Measurements from ENCODE around the gene PRLR.
"Not testable (repeated sequence)": the region's sequence is repeated elsewhere in the genome, so short reads cannot be mapped to it uniquely, and the experiment has no call there.

The PRLR gene

GRCh38 chr5:35230038-35230611 lies at the start of gene PRLR:
PRLR (minus strand) TSS chr5:35230487; CDS start chr5:35089620, 140,867 bp downstream.
- no peak for DNase-seq (ENCODE audit: low read depth)

- DNase-seq (ENCODE audit: low read depth), result no peak
Measured at GRCh38 chr5:35274839-35275509, 44.7 kb upstream of the PRLR start.

- no peak for DNase-seq (ENCODE audit: low read depth)
Measured at GRCh38 chr5:35269006-35269405, 38.7 kb upstream of the PRLR start.

- DNase-seq (ENCODE audit: low read depth), result no peak
Measured at GRCh38 chr5:35266276-35266675, 36.0 kb upstream of the PRLR start.

- DNase-seq (ENCODE audit: low read depth), result no peak
Measured at GRCh38 chr5:35264509-35264908, 34.2 kb upstream of the PRLR start.

- DNase-seq (ENCODE audit: low read depth), result no peak
Measured at GRCh38 chr5:35263266-35263877, 33.1 kb upstream of the PRLR start.

- DNase-seq (ENCODE audit: low read depth), result no peak
Measured at GRCh38 chr5:35253582-35253981, 23.3 kb upstream of the PRLR start.

- DNase-seq (ENCODE audit: low read depth), result no peak
Measured at GRCh38 chr5:35252963-35253362, 22.7 kb upstream of the PRLR start.

- no peak for DNase-seq (ENCODE audit: low read depth)
Measured at GRCh38 chr5:35248843-35249780, 18.8 kb upstream of the PRLR start.

GRCh38 chr5:35247648-35248034 lies 17.4 kb upstream of the PRLR start:
- DNase-seq (ENCODE audit: low read depth), result no peak

GRCh38 chr5:35246900-35247647 lies 16.8 kb upstream of the PRLR start:
- DNase-seq (ENCODE audit: low read depth), result no peak

GRCh38 chr5:35246411-35246810 lies 16.1 kb upstream of the PRLR start:
- no peak for DNase-seq (ENCODE audit: low read depth)

- not testable (repeated sequence) for DNase-seq (ENCODE audit: low read depth)
Measured at GRCh38 chr5:35245371-35245770, 15.1 kb upstream of the PRLR start.

GRCh38 chr5:35244171-35244570 lies 13.9 kb upstream of the PRLR start:
- no peak for DNase-seq (ENCODE audit: low read depth)

GRCh38 chr5:35242702-35243258 lies 12.5 kb upstream of the PRLR start:
- DNase-seq (ENCODE audit: low read depth), result no peak

GRCh38 chr5:35240892-35241291 lies 10.6 kb upstream of the PRLR start:
- no peak for DNase-seq (ENCODE audit: low read depth)

- no peak for DNase-seq (ENCODE audit: low read depth)
Measured at GRCh38 chr5:35239911-35240610, 9.8 kb upstream of the PRLR start.

- no peak for DNase-seq (ENCODE audit: low read depth)
Measured at GRCh38 chr5:35239476-35239875, 9.2 kb upstream of the PRLR start.

GRCh38 chr5:35237580-35238376 lies 7.5 kb upstream of the PRLR start:
- DNase-seq (ENCODE audit: low read depth), result no peak

GRCh38 chr5:35236770-35237169 lies 6.5 kb upstream of the PRLR start:
- no peak for DNase-seq (ENCODE audit: low read depth)

Measured in stimulated activated CD8-positive, alpha-beta memory T cell treated with anti-CD3 and anti-CD28 coated beads, Interleukin-7, amount 100 ng/mL, for 24 hours (primary cell).